Esophagus squamous epithelium (tissue), 4 donors: ENCODE measurements around the gene DYRK2.

ENCODE experiments used
- POLR2A ChIP-seq, 4 donors: fragments of 450-650 bp; IDR thresholded peaks; one replicate each; pipeline ENCODE4 v1.6.1; 2017; ENCODE audit warnings: antibody characterized with exemption in 4 of 4, mild to moderate bottlenecking in 4 of 4, moderate library complexity in 3 of 4
- TF ChIP-seq, protein P1 (sequence below), 6 experiments: fragments of 450-650 bp in 4 of 6; fragments of 200-600 bp in 2 of 6; sonication (generic) in 2 of 6; IDR thresholded peaks; one replicate each; pipeline ENCODE4 v1.5.1; 2016 to 2019; ENCODE audit warnings: antibody characterized with exemption in 6 of 6, mild to moderate bottlenecking in 4 of 6, moderate library complexity in 4 of 6

DNA sequence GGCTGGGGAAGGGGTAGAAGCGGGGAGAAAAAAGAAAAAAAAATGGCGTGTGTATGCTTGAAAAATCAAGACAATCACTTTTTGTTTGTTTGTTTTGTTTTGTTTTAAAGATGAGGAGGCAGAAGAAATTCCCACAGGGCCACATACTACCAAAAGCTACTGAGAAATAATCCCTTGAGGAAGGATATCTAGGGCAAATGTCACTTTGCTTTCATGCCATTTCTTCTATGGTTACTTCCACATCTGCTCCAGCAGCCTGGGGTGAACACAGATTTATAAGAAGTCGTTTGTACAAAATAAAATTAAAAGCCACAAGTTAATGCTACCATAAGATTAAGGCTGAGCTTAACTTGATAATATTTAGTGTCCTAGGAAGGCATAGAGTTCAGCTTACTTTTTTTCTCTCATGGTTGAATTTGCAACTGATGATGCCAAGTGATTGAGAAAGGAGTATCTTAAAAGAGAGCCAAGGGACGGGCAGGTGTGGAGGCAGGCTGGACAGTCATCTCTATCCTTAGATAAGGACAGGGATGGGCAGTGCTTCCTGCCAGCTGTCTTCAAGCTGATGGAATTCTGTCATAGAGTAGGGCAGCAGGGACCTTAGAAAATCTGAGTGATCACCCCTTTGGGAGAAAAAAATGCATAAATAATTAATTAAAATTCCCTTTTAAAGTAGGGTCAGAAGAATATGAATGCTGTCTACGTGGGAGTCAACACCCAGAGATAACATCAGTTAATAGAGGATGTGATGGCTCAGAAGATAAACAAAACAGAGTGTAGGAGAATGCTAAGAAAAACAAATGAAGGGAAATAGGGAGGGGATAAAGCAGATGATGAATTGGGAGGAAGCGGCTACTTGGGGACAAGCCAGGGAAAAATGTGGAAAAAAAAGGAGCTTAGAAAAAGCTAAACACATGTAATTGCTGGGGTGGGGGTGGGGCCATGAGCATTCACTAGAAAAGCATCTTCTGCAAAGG is 57.1 kb downstream of the DYRK2 start:
- TF ChIP-seq, protein P1, sequence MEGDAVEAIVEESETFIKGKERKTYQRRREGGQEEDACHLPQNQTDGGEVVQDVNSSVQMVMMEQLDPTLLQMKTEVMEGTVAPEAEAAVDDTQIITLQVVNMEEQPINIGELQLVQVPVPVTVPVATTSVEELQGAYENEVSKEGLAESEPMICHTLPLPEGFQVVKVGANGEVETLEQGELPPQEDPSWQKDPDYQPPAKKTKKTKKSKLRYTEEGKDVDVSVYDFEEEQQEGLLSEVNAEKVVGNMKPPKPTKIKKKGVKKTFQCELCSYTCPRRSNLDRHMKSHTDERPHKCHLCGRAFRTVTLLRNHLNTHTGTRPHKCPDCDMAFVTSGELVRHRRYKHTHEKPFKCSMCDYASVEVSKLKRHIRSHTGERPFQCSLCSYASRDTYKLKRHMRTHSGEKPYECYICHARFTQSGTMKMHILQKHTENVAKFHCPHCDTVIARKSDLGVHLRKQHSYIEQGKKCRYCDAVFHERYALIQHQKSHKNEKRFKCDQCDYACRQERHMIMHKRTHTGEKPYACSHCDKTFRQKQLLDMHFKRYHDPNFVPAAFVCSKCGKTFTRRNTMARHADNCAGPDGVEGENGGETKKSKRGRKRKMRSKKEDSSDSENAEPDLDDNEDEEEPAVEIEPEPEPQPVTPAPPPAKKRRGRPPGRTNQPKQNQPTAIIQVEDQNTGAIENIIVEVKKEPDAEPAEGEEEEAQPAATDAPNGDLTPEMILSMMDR (IDR thresholded peaks at IDR 0.05), result no peak
- no peak for TF ChIP-seq POLR2A (IDR thresholded peaks at IDR 0.05)
